H9 (cell line): ENCODE results near the gene TAP2. TPM values are rescaled to one million over a fixed set of nuclear protein-coding genes. Genes with fewer than 3 reads are reported as not detected.

Experiments used
- DNase-seq: peaks from one replicate; pipeline ENCODE4 v3.0.0-alpha.2; 2017
- H2AFZ ChIP-seq: one replicate; pipeline ENCODE4 v1.6.1; 2013; ENCODE audit warnings: mild to moderate bottlenecking, low read length, control low read depth, moderate library complexity
- H2AK5ac ChIP-seq: 2 replicates; pipeline ENCODE4 v1.6.1; 2013; ENCODE audit warnings: low read length, control low read depth, mixed read lengths; ENCODE audit not compliant: insufficient read length
- H2BK120ac ChIP-seq: one replicate; pipeline ENCODE4 v1.6.1; 2013; ENCODE audit warnings: low read depth, mild to moderate bottlenecking, low read length, control low read depth, inconsistent platforms; ENCODE audit not compliant: poor library complexity, severe bottlenecking
- H2BK12ac ChIP-seq: 2 replicates; pipeline ENCODE4 v1.6.1; 2013; ENCODE audit warnings: low read length, control low read depth, mixed read lengths, low read depth; ENCODE audit not compliant: insufficient read length
- H2BK15ac ChIP-seq: 2 replicates; pipeline ENCODE4 v1.6.1; 2013; ENCODE audit warnings: low read depth, low read length, control low read depth
- H2BK20ac ChIP-seq: one replicate; pipeline ENCODE4 v1.6.1; 2013; ENCODE audit warnings: low read depth, mild to moderate bottlenecking, low read length, control low read depth, inconsistent platforms; ENCODE audit not compliant: poor library complexity, severe bottlenecking
- H2BK5ac ChIP-seq: 2 replicates; pipeline ENCODE4 v1.6.1; 2013; ENCODE audit warnings: low read length, control low read depth, mixed read lengths; ENCODE audit not compliant: insufficient read length
- H3K14ac ChIP-seq: 2 replicates; pipeline ENCODE4 v1.6.1; 2013; ENCODE audit warnings: low read length, control low read depth; ENCODE audit not compliant: insufficient read depth
- H3K18ac ChIP-seq: 2 replicates; pipeline ENCODE4 v1.6.1; 2013; ENCODE audit warnings: low read depth, mild to moderate bottlenecking, mixed read lengths, low read length, control low read depth; ENCODE audit not compliant: insufficient read length
- H3K23ac ChIP-seq: 2 replicates; pipeline ENCODE4 v1.6.1; 2013; ENCODE audit warnings: low read length, control low read depth, mixed read lengths, low read depth; ENCODE audit not compliant: insufficient read length
- H3K23me2 ChIP-seq: 2 replicates; pipeline ENCODE4 v1.6.1; 2013; ENCODE audit warnings: low read depth, mild to moderate bottlenecking, mixed read lengths, low read length, control low read depth; ENCODE audit not compliant: insufficient read length, poor library complexity, severe bottlenecking
- H3K27ac ChIP-seq: 2 replicates; pipeline ENCODE4 v1.5.1; 2013; ENCODE audit warnings: low read length, control low read depth, mixed read lengths, low read depth; ENCODE audit not compliant: insufficient read length
- H3K27me3 ChIP-seq: 2 replicates; pipeline ENCODE4 v1.6.1; 2013; ENCODE audit warnings: low read length, control low read depth, inconsistent platforms; ENCODE audit not compliant: insufficient read depth
- H3K4ac ChIP-seq: 2 replicates; pipeline ENCODE4 v1.6.1; 2013; ENCODE audit warnings: low read depth, mild to moderate bottlenecking, control low read depth, inconsistent platforms, low read length, moderate library complexity
- H3K4me1 ChIP-seq: 2 replicates; pipeline ENCODE4 v1.6.1; 2013; ENCODE audit warnings: low read length, control low read depth, inconsistent platforms; ENCODE audit not compliant: insufficient read depth
- H3K4me2 ChIP-seq: 2 replicates; pipeline ENCODE4 v1.6.1; 2013; ENCODE audit warnings: low read length, control low read depth, mixed read lengths; ENCODE audit not compliant: insufficient read length, insufficient read depth
- H3K56ac ChIP-seq: 2 replicates; pipeline ENCODE4 v1.6.1; 2013; ENCODE audit warnings: low read depth, mild to moderate bottlenecking, mixed read lengths, low read length, control low read depth; ENCODE audit not compliant: insufficient read length
- H3K79me1 ChIP-seq: 2 replicates; pipeline ENCODE4 v1.6.1; 2013; ENCODE audit warnings: low read depth, mild to moderate bottlenecking, moderate library complexity, low read length, control low read depth, inconsistent platforms; ENCODE audit not compliant: insufficient read depth, poor library complexity, severe bottlenecking
- H3K79me2 ChIP-seq: 2 replicates; pipeline ENCODE4 v1.6.1; 2013; ENCODE audit warnings: low read length, control low read depth, inconsistent platforms; ENCODE audit not compliant: insufficient read depth
- H3K9ac ChIP-seq: 2 replicates; pipeline ENCODE4 v1.6.1; 2013; ENCODE audit warnings: low read length, control low read depth, mixed read lengths; ENCODE audit not compliant: insufficient read length; ENCODE audit errors: extremely low read depth
- H3K9me3 ChIP-seq: one replicate; pipeline ENCODE4 v1.6.1; 2013; ENCODE audit warnings: low read depth, low read length, inconsistent platforms; ENCODE audit not compliant: control insufficient read depth
- H3T11ph ChIP-seq: one replicate; pipeline ENCODE4 v1.6.1; 2013; ENCODE audit warnings: mild to moderate bottlenecking, low read length, control low read depth, inconsistent platforms
- H4K20me1 ChIP-seq: one replicate; pipeline ENCODE4 v1.6.1; 2013; ENCODE audit not compliant: control insufficient read depth, insufficient read length, insufficient read depth
- H4K5ac ChIP-seq: 2 replicates; pipeline ENCODE4 v1.6.1; 2013; ENCODE audit warnings: low read depth, mild to moderate bottlenecking, mixed read lengths, low read length, control low read depth; ENCODE audit not compliant: insufficient read length
- H4K8ac ChIP-seq: replicated peaks from 2 replicates; pipeline ENCODE4 v1.6.1; 2013; ENCODE audit warnings: low read length, control low read depth, mixed read lengths, low read depth; ENCODE audit not compliant: insufficient read length
- H4K91ac ChIP-seq: 2 replicates; pipeline ENCODE4 v1.6.1; 2013; ENCODE audit warnings: low read depth, mild to moderate bottlenecking, moderate library complexity, mixed read lengths, low read length, control low read depth; ENCODE audit not compliant: insufficient read length
- H3K27ac Mint-ChIP-seq, 3 experiments: 2 replicates in 2 of 3; 3 replicates in 1 of 3; pipeline ENCODE4 v1.8.0; 2020 to 2021; ENCODE audit warnings: mixed read lengths in 3 of 3, mild to moderate bottlenecking in 1 of 3, moderate library complexity in 1 of 3
- H3K27me3 Mint-ChIP-seq: 2 replicates; pipeline ENCODE4 v1.8.0; 2021; ENCODE audit warnings: low read depth, mild to moderate bottlenecking, moderate library complexity, mixed read lengths
- H3K36me3 Mint-ChIP-seq, 3 experiments: 2 replicates in 2 of 3; 3 replicates in 1 of 3; pipeline ENCODE4 v1.8.0; 2020 to 2021; ENCODE audit warnings: low read depth in 3 of 3, mixed read lengths in 3 of 3; ENCODE audit not compliant: insufficient read depth in 1 of 3
- H3K4me1 Mint-ChIP-seq, 2 experiments: 2 replicates each; pipeline ENCODE4 v1.8.0; 2020; ENCODE audit warnings: mixed read lengths in 2 of 2
- H3K4me3 Mint-ChIP-seq, 2 experiments: 2 replicates in 1 of 2; 3 replicates in 1 of 2; pipeline ENCODE4 v1.8.0; 2020 to 2021; ENCODE audit warnings: mild to moderate bottlenecking in 2 of 2, mixed read lengths in 2 of 2, moderate library complexity in 1 of 2
- H3K9me3 Mint-ChIP-seq, 2 experiments: 2 replicates in 1 of 2; 3 replicates in 1 of 2; pipeline ENCODE4 v1.8.0; 2020; ENCODE audit warnings: mild to moderate bottlenecking in 2 of 2, mixed read lengths in 2 of 2, moderate library complexity in 1 of 2
- CTCF ChIP-seq: fragments of 200-600 bp; sonication (generic); conservative IDR thresholded peaks from 3 replicates; pipeline ENCODE4 v1.8.0; 2021; ENCODE audit warnings: antibody characterized with exemption, mild to moderate bottlenecking
- WGBS: extraction: QIAGEN DNeasy Blood & Tissue Kit; methylation state at CpG from one replicate; pipeline ENCODE4 v1.1.7; 2013; ENCODE audit warnings: missing lambda C conversion rate, low lambda C conversion rate, mixed read lengths; ENCODE audit not compliant: insufficient read length; ENCODE audit errors: extremely low coverage; 5-methylcytosine and 5-hydroxymethylcytosine counted together
- total RNA-seq: library from RNA; stranded (reverse); gene quantifications from 2 replicates; pipeline ENCODE4 v1.2.1, GENCODE V29; 2021

TAP2 gene
- total RNA-seq, 1 experiment from 2014 or later: 16.3 TPM

GRCh38 chr6:32827025-32827424 lies 11.5 kb downstream of the TAP2 start:
- no peaks in the 10 kb centered on the region for H3K27me3 Mint-ChIP-seq
- Histone ChIP-seq H2AFZ (no peak overlapping the region), H3K23me2 (no peaks in the 10 kb centered on the region), H2BK15ac (no peak overlapping the region), H3K9me3 (no peaks in the 10 kb centered on the region), H2AK5ac (no peak overlapping the region), H3K56ac (no peak overlapping the region), H3K18ac (no peak overlapping the region), H2BK20ac (no peak overlapping the region), H3K79me2 (no peaks in the 10 kb centered on the region), H3K27me3 (no peaks in the 10 kb centered on the region), H3K27ac (no peak overlapping the region), H3K9ac (no peak overlapping the region), H2BK120ac (no peak overlapping the region), H4K5ac (no peak overlapping the region), H3K23ac (no peak overlapping the region), H3K14ac (no peak overlapping the region), H4K8ac (no peak overlapping the region), H2BK5ac (no peak overlapping the region), H3T11ph (no peak overlapping the region), H4K20me1 (no peaks in the 10 kb centered on the region), H4K91ac (no peak overlapping the region), H3K4me2 (no peak overlapping the region), H3K79me1 (no peaks in the 10 kb centered on the region), H2BK12ac (no peak overlapping the region), H3K4me1 (no peaks in the 10 kb centered on the region), H3K4ac (no peak overlapping the region)
- no CpG with 5 or more reads among the region's 3 CpGs for WGBS
- H3K4me3 Mint-ChIP-seq: no peak overlapping the region
- no peak for TF ChIP-seq CTCF
- peaks cover 5 to 14% (median 7%) of the 10 kb centered on the region in 3 experiments; a peak in 5 of 7 replicates for H3K36me3 Mint-ChIP-seq
- no peaks in the 10 kb centered on the region for H3K9me3 Mint-ChIP-seq
- H3K4me1 Mint-ChIP-seq: peaks cover 0 to 6% of the 10 kb centered on the region in 2 experiments; a peak in 2 of 4 replicates
- H3K27ac Mint-ChIP-seq: no peak overlapping the region
- no peak for DNase-seq
